CD4-positive, alpha-beta T cell treated with Interferon alpha-2 for 1 hour (primary cell): Measurements from ENCODE around the gene NUP98.
A peak's percentile ranks its signal among the peaks of the same experiment; 100 is the strongest.

Experiments
- DNase-seq, 2 donors: peaks; one replicate each; pipeline ENCODE4 v3.0.0-alpha.2; 2020 to 2022

Gene NUP98

GRCh38 chr11:3637201-3637600 lies 160.2 kb downstream of the NUP98 start:
- DNase-seq = no peak

- DNase-seq = no peak
Measured at GRCh38 chr11:3635641-3636375, 161.5 kb downstream of the NUP98 start.

GRCh38 chr11:3632070-3632660 lies 165.2 kb downstream of the NUP98 start:
- no peak for DNase-seq

GRCh38 chr11:3631331-3631730 lies 166.0 kb downstream of the NUP98 start:
- no peak for DNase-seq

- no peak for DNase-seq
Measured at GRCh38 chr11:3627291-3627690, 170.1 kb downstream of the NUP98 start.

- peak in 1 of 2 donors; percentile 26 for DNase-seq
Measured at GRCh38 chr11:3626250-3626960, 170.9 kb downstream of the NUP98 start.
